Activated CD8-positive, alpha-beta memory T cell treated with anti-CD3 and anti-CD28 coated beads, Interleukin-2, amount 50 U/mL, for 4 hours (primary cell): ENCODE results near the gene LMO2.

Source experiments
- DNase-seq: peaks from one replicate; pipeline ENCODE4 v3.0.0-alpha.2; 2020

LMO2 gene

GRCh38 chr11:33912405-33913361, 20.8 kb upstream of the LMO2 start:
- no peak for DNase-seq

GRCh38 chr11:33910958-33911339, 19.1 kb upstream of the LMO2 start:
- DNase-seq, result no peak

DNA sequence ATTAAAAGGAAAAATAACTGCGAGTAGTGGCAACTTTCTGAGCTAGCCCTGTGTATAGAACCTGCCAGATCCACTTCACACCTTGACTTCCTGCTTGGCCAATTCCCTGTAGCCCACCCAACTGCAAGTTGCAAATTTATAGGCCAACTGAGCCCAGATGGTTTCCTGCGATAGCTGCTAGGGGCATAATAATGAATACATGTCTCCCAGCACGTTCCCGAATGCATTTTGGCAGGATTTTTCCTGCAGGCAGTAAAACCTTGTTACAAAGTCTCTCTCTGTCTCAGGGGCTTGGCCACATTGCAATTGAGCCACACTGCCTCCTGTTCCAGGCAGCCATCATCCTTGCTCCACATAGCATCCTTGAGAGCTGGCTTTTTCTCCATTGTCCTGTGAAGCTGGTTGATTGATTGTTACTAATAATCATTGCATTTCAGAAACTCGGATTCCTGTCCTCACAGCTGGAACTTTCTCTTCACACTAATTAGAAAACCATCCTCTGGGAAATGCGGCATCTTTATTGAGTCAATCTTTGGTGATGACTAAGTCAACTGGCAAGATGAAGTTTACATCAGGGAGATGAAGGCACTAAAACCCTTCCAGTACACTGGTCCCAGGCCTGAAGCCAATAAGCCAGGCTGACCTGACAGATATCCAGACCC, 18.6 kb upstream of the LMO2 start:
- DNase-seq, result no peak

GRCh38 chr11:33909552-33909951, 17.7 kb upstream of the LMO2 start:
- no peak for DNase-seq

DNA sequence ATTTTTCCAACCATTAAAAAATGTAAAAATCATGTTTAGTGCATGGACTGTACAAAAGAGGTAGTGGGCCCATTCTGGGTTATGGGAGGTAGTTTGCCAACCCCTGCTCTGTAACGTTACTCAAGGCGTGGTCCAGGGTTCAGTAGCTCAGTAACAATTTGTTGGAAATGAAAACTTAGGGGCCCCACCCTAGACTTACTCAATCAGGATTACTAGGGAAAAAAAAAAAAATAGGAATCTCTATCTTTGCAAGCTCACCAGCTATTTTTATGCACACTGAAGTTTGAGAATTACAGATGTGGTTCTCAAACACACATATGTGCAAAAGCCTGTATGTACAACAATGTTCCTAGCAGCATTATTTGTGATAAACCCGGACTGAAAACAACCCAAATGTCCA, 17.3 kb upstream of the LMO2 start:
- DNase-seq, result no peak

DNA sequence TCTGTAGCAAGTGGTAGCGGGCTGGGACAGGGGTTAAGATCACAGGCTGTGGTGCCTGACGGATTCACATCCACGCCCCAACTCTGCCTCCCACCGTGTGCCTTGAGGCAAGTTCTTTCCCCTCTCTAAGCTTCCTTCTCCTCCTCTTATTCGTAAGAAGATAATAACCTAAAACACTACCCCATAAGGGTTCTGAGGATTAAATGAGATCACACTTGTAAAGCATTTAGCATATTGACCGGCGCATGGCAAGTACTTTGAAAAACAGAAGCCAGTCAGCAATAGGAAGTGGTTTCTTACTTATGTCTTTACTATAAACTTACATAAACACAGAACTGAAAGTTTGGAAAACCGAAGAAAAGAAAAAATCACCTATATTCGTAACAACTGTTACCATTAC, 15.5 kb upstream of the LMO2 start:
- DNase-seq, result no peak

DNA sequence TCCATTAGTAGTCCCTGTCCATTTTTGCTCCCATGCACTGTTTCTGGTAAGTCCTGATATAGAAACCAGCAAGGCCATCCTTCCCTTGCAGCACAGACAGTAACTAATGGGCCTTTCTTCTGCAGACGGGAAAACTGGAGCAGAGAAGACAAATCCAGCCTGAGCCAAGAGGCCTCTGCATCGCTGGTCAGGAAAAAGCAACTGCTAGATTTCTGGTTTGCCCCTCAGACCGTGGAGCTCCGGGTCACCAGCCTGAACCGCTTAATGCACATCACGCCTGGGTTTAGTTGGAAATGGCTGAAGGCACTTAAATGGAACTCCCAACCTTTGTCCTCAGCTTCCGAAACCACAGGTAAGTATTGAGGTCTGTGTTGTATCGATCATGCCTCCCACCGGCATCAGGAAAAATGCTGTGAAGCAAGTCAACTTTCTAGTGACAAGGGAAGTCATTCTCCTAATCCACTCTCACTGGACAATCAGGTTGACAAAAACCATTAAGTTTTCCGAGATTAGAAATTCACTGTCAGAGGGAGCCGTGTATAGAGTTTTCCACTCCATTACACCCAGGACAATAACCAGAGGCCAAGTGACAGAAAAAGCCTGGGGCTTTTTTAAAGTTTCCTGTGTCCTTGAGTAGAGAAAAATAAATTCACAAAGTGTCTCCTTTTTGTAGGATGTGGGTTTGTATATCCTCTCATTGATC, 14.8 kb upstream of the LMO2 start:
- no peak for DNase-seq

- DNase-seq, result no peak
These were observed 12.2 kb upstream of the LMO2 start for GRCh38 chr11:33904102-33904501.

DNA sequence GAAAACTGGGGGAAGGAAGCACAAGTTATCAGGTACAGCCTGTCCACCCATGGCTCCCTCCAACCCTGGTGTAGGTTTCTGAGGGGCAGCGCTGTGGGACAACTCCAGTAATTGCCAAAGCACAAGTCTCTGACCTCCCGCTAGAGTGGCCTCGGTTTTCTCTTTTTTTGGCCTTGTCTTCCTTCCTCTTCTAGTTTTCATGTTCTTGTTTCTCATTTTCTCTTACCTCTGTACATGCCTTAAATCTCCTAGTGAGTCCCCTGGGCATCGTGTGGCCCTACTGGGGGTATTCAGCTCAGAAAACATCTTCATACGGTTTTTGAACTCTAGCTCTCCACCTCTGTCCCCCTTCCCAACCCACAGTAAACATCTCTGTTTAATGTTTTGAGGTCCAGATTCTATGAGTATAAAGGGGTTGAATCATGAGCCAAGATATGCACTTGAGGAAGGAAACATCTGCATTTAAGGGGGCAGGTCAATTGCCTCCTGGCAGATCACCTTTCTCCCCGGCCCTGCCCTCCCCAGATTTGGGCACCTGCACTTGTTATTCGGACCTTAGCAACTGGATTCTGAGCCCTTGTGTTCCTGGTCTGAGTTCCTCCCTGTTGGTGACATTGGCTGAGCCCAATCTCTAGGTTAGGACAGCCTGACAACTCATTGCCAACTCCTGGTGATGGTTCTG, 8.4 kb upstream of the LMO2 start:
- no peak for DNase-seq

DNA sequence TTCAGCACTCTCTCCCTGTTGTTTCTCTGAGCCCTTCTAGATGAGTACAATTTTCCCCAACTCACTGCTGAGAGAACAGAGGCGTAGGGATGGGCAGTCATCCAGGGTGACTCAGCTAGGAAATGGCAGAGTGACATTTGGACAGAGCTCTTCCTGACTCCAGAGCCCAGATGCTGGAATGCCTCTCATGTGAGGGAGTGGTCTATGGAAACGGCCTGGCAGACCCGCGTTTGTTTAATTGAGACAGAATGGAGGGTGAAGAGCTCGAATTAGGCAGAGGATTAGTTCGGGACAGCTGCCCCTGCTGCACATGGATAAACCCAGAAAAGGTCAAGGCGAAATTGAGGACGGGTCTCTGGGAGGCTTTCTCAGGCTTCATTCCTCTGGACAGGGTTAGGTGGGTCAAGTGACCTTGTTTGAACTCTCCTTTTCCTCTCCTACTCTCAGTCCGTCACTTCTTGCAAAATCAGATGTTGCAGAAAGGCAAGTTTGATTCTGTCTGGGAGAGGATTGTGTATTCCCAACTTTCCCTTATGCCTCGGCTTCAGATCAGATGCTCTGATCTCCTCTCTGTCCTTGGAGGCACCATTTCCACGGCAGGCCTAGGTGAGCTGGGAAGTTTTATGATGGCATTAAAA, 7.6 kb upstream of the LMO2 start:
- DNase-seq, result no peak

GRCh38 chr11:33898957-33899356, 7.1 kb upstream of the LMO2 start:
- DNase-seq, result no peak

DNA sequence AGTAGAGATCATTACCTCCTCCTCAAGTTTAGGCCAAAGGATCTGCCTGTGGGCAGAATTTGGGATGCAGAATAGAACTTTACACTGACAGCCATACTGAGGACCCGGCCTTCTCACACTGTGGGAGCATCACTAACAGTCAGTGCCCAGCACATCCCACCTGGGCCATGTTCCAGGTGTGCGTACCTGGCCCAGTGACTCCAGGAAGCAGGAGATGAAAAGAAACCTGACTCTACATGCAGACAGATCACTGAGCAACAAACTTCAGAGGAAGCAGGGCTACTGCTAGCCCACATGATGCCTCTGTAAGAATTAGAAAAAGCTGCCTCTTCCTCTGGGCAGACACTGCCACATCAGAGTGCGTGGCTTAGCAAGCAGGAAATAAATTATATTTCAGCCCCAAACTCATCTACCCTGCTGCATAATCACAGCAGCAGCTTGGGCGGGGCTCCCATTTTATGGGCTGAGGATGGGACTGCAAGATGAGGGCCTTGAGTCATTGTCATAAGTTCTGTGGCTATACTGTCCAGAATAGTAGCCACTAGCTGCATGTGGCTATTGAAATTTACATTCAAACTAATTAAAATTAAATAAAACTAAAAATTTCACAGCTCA, 6.0 kb upstream of the LMO2 start:
- no peak for DNase-seq

- no peak for DNase-seq
These were observed 5.0 kb upstream of the LMO2 start for GRCh38 chr11:33896911-33897310.

GRCh38 chr11:33895752-33896137, 3.9 kb upstream of the LMO2 start:
- no peak for DNase-seq

DNA sequence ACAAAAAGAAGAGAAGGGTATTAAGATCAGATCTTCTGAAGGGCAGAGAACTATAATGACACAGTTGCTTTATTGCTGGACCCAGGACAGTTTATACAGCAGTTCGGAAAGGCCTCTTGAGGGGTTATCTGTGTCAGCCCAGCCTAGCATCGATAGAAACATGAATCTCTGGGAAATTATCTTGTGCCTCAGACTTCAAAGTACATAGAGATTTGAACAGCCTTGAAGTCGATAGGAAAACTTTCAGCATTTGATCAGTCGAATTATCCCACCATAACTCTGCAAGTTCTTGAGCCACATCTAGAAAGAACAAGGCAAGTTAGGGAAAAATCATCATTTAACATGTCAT, 2.5 kb upstream of the LMO2 start:
- DNase-seq, result no peak

DNA sequence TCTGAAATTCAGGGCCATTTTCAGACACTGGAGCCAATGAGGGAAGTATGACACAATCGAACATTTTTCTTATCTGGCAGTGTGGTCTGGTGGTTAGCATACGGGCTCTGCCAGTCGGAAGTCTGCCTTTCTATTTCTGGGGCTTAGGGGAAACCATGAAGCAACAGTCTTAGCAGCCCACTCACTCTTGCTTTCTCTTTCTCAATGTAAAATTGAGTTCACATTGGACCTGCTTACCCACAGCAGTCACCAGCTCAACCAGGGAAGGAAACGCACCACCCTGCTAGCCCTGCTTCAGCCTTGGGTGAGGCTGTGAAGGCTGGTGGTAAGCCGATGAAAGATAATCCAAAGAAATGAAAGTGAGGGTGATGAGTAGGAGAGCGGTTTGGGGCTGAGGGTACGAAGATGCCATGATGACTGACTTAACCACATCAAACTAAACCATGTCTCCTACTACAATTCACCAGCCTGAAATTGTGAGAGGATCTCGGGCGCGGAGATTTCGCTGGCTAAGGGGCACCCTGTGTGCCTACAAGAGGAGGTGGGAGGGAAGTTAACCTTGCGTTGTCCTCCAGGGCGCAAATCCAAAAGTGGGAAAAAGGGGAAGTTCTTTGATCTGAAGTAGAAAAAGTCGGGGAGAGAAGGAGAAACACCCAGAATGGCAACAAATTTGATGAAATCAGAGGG, 2.0 kb upstream of the LMO2 start:
- DNase-seq, result peak; percentile 70

GRCh38 chr11:33892906-33893594, 1.2 kb upstream of the LMO2 start:
- DNase-seq, result no peak

DNA sequence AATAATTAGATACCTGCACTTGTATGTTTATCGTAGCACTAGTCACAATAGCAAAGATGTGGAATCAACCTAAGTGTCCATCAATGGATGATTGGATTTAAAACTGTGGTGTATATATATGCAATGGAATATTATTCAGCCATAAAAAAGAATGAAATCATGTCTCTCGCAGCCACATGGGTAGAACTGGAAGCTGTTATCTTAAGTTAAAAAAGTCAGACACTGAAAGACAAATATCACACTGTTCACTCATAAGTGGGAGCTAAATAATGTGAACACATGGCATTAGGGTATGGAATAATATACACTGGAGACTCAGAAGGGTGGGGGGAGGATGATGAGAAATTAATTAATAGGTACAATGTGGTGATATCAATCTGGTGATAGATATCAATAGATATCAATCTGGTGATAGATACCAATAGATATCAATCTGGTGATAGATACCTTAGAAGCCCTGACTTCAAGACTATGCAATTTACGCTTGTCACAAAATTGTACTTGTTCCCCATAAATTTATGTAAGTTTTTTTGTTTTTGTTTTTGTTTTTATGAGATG, 2.0 kb downstream of the LMO2 start:
- no peak for DNase-seq

GRCh38 chr11:33889296-33889695, 2.6 kb downstream of the LMO2 start:
- DNase-seq, result no peak

GRCh38 chr11:33887886-33888285, 4.0 kb downstream of the LMO2 start:
- DNase-seq, result no peak
